GM19240 (cell line): ENCODE results near the gene S100A12.
A peak's percentile ranks its signal among the peaks of the same experiment; 100 is the strongest.

Experiments used
- DNase-seq: peaks from one replicate; pipeline ENCODE4 v3.0.0; 2011; ENCODE audit warnings: low spot score; ENCODE audit not compliant: insufficient read length

S100A12 gene

DNA sequence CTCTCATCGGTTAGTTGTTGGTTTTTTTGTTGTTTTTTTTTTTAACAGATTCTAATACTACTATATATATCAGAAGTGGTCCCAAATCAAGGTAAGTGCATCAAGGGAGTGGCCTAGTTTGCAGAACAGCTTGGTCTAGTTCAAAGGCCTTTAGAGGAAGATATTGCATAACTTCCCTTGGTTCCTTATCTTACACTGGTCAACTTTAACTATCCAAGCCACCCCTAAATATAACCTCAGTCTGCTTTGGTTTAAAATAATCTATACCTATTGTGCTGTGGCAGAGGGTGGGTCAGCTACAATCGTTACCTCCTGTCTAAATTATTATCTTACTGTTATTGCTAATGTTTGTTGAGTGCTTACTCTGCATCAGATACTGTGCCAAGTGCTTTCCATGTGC, 6.9 kb downstream of the S100A12 start:
- DNase-seq: no peak

GRCh38 chr1:153367090-153367489, 8.3 kb downstream of the S100A12 start:
- no peak for DNase-seq

DNA sequence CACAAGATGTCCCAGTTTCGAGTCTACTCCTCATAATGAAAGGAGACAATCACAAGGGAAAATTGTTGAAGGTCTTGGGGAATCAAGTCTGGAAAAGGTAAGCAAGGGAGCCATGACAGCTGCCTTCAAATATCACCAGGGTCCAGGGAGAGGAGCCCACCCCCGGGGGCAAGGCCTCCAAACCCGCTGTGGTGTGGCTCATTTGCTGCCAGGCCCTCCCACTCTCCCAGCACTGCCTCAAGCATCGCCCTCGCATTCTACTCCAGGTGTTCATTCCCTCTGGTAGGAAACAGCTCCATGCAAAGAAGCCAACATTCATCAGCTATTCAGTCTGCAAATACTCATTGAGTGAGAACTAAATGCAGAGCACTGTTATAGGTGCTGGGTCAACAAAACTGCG, 9.2 kb downstream of the S100A12 start:
- DNase-seq: no peak

DNA sequence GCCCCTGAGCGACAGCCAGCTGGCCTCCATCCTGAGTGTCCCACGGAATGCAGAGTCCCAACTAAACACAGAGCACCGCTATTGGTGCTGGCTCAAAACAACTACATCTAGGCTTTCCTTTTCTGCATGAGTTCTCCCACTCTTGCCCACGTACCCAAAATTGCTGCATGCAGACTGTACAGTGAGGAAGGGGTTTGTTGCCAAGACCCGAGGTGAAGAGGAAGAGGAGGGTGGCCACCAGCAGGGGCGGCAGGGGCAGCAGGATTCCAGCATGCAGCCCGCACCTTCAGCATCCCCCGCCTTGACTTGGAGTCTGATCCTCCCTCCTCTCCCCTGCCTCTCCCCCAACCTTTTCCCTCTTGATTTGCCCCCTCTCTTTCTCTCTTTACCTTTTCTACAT, 9.7 kb downstream of the S100A12 start:
- DNase-seq: no peak

- no peak for DNase-seq
These were observed 10.4 kb downstream of the S100A12 start for GRCh38 chr1:153364766-153365666.

DNA sequence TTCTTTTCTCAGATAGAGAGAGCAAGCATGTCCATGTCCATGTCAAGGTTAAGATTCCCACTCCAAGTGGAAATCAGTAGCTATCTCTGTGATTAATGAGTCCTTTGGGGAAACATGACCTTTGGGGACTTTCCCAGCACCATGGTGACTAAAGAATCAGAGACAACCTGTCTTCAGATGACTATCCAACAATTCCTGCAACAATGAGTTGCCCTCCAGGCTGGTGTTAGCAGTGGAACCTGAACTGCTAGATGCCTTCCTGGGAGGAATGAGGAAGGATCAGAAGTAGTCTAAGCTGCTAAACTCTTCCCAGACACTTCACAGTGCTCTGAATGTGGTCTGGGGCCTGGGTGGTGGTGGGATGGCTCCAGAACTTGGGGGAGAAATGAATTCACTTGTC, 11.3 kb downstream of the S100A12 start:
- no peak for DNase-seq

GRCh38 chr1:153363641-153364040, 11.8 kb downstream of the S100A12 start:
- no peak for DNase-seq

GRCh38 chr1:153362187-153362775, 13.1 kb downstream of the S100A12 start:
- no peak for DNase-seq

GRCh38 chr1:153361480-153362109, 13.8 kb downstream of the S100A12 start:
- no peak for DNase-seq

DNA sequence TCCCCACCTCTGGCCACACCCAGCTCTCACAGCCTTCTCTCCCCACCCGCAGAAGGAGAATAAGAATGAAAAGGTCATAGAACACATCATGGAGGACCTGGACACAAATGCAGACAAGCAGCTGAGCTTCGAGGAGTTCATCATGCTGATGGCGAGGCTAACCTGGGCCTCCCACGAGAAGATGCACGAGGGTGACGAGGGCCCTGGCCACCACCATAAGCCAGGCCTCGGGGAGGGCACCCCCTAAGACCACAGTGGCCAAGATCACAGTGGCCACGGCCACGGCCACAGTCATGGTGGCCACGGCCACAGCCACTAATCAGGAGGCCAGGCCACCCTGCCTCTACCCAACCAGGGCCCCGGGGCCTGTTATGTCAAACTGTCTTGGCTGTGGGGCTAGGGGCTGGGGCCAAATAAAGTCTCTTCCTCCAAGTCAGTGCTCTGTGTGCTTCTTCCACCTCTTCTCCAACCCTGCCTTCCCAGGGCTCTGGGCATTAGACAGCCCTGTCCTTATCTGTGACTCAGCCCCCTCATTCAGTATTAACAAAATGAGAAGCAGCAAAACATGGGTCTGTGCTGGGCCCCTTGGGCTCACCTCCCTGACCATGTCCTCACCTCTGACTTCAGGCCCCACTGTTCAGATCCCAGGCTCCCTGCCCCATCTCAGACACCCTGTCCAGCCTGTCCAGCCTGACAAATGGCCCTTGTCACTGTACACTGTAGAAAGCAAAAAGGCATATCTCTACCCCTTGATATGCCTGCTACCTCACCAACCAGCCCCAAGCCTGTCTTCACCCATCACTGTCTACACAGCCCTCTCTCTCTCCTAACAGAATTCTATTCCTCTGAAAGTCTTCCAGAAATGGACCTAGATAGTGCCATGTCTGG, 14.6 kb downstream of the S100A12 start:
- no peak for DNase-seq

- DNase-seq: no peak
These were observed 15.2 kb downstream of the S100A12 start for GRCh38 chr1:153360190-153360589.

GRCh38 chr1:153359241-153359640, 16.2 kb downstream of the S100A12 start:
- DNase-seq: no peak

GRCh38 chr1:153358691-153358975, 16.8 kb downstream of the S100A12 start:
- DNase-seq: no peak

- DNase-seq: no peak
These were observed 17.3 kb downstream of the S100A12 start, which contains the start of gene S100A9 for GRCh38 chr1:153357853-153358690. TSS of gene S100A9 (plus strand) at chr1:153357854. CDS start at chr1:153358284, 430 bp downstream.

- no peak for DNase-seq
These were observed 18.2 kb downstream of the S100A12 start for GRCh38 chr1:153357076-153357852.

DNA sequence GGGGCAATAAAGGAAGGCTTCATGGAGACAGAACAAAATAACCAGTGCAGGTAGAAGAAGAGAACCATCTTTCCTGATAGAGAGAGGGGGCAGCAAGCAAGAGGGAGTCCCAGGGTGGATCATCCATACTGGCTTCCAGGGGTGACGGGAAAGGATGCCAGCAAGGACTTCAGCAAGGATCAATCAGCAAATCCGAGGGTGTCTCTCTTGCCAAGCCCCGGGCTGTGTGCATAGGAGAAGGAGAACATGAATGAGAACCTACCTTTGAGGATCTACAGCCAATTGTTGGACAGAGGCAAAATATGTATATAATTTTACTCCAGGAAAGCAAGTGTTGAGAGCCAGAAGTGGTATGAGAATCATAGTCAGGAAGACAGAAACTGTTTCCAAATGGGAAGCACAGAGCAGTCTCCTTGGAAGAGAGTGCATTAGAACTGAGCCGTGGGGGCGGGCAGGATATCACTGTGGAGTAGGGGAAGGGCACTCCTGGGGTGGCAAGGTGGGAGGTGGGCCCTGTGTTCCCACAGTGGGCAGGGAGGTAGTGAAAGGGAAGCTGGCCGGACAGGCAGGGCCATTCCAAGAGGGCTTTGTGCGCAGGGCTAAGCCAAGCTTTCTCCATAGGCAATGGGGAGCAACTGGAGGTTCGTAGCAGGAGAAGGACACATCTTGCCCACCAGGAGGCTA, 18.9 kb downstream of the S100A12 start:
- no peak for DNase-seq

DNA sequence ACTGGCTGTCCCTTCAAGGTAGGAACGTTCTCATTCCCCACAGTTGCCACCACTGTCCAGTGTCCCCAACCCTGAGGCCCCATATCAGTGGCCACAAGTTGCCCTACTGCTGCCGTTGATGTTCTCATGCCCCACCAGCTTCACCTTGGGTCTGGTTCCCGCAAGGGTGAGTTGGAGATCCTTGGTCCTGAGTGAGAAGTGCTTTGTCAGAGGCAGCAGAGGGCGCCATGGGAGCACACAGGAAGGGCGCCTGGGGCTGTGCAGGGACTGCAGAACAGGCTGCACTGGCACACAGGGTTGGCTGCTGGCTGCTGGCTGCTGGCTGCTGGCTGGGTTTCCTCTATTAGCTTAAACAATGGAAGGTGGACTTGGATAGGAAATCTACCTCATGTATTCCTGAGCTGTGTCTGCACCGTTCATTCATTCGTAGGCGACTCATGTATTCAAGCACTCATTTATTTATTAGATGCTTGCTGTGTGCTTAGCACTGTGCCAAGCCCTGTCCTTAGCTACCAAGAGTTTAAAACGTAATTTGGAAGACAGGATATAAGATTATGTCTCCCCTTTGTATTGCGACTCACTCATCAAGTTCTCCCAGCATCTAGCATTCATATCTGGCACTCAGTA, 19.9 kb downstream of the S100A12 start:
- peak; percentile 26 for DNase-seq

- no peak for DNase-seq
These were observed 20.8 kb downstream of the S100A12 start for GRCh38 chr1:153354515-153355193.
